ENCODE data around the gene EVL. TPM values are rescaled to one million over a fixed set of nuclear protein-coding genes. Genes with fewer than 3 reads are reported as not detected.

Gene EVL
- total and polyA plus RNA-seq, 2 of the 8 experiments (the other 6 are each of a cell fraction or from before 2014, with no cell fraction given) = 30.7 to 64.6 TPM

GRCh38 chr14:100129161-100129589 is 64.0 kb downstream of the EVL start:
- H2BK12ac ChIP-seq (ENCODE audit: low read depth, low read length) = no peak overlapping the region
- H2BK15ac ChIP-seq (ENCODE audit: low read length) = no peak overlapping the region
- H4K20me1 ChIP-seq (replicated peaks in 1 of 2; ENCODE audit: control insufficient read depth in 1 of 2, insufficient read depth in 2 of 2, low read length in 2 of 2) = peaks cover 0 to 4% of the 10 kb centered on the region in 2 experiments
- no peak overlapping the region for H3K18ac ChIP-seq (ENCODE audit: extremely low read depth, low read length)
- no peaks in the 10 kb centered on the region for H3K79me2 ChIP-seq (ENCODE audit: control insufficient read depth in 1 of 2, insufficient read depth in 2 of 2, low read length in 2 of 2)
- H3K9ac ChIP-seq (replicated peaks in 1 of 4; ENCODE audit: extremely low read depth in 1 of 4, low read depth in 3 of 4, low read length in 3 of 4) = no peak overlapping the region; a peak in 2 of 7 replicates
- CTCF ChIA-PET (ENCODE audit: partially characterized antibody) = interaction anchor here (1.1 to 22.9 kb wide), 8 partner anchors 12 to 146 kb away, joined by 3 to 307 read pairs (median 4); partner anchors contain the start of gene DEGS2
- H3K23ac ChIP-seq (ENCODE audit: insufficient read length) = no peak overlapping the region
- H4K91ac ChIP-seq (replicated peaks; ENCODE audit: insufficient read length, low read length) = no peak overlapping the region
- H2AK5ac ChIP-seq (ENCODE audit: low read depth, low read length) = no peak overlapping the region
- peaks cover 0 to 8% (median 6%) of the 10 kb centered on the region in 4 experiments; a peak in 4 of 7 replicates for H3K4me1 ChIP-seq (replicated peaks in 1 of 4; ENCODE audit: control insufficient read depth in 3 of 4, insufficient read depth in 4 of 4, low read length in 3 of 4)
- H2BK120ac ChIP-seq (replicated peaks; ENCODE audit: low read depth, low read length) = no peak overlapping the region
- POLR2A ChIA-PET (ENCODE audit: partially characterized antibody) = interaction anchor here (0.9 kb wide), 1 partner anchor 9 kb away, joined by 3 read pairs; no protein-coding TSS in a partner anchor
- H3K27ac ChIP-seq (ENCODE audit: low read depth, low read length) = no peak overlapping the region
- H3K36me3 ChIP-seq (ENCODE audit: control insufficient read depth in 2 of 4, insufficient read depth in 4 of 4, low read length in 3 of 4) = peaks cover 0 to 2% (median 0%) of the 10 kb centered on the region in 4 experiments; a peak in 3 of 8 replicates
- H3K23me2 ChIP-seq (ENCODE audit: low read depth, low read length) = no peaks in the 10 kb centered on the region; the same call in 1 of the 2 replicates
- no peak overlapping the region for H2BK5ac ChIP-seq (ENCODE audit: low read depth, low read length)
- H3K27me3 ChIP-seq (replicated peaks in 1 of 4; ENCODE audit: control insufficient read depth in 3 of 4, extremely low read depth in 1 of 4, insufficient read depth in 3 of 4, low read length in 3 of 4) = no peaks in the 10 kb centered on the region
- no peak overlapping the region for H2BK20ac ChIP-seq (ENCODE audit: low read length)
- no peak for DNase-seq (ENCODE audit: low read depth in 1 of 2, low spot score in 2 of 2)
- no peak overlapping the region for H3K4ac ChIP-seq (replicated peaks; ENCODE audit: insufficient read length, low read depth, low read length)
- FAIRE-seq = no peak
- H3K9me3 ChIP-seq (ENCODE audit: insufficient read depth in 2 of 2, low read depth in 1 of 2, low read length in 1 of 2) = no peaks in the 10 kb centered on the region
- H3K4me2 ChIP-seq (ENCODE audit: insufficient read depth in 1 of 2, low read depth in 2 of 2, low read length in 2 of 2) = no peak overlapping the region
- H3K14ac ChIP-seq (ENCODE audit: insufficient read length) = no peak overlapping the region
- no peak overlapping the region for H4K8ac ChIP-seq (ENCODE audit: extremely low read depth, insufficient read depth, low read length)
- no peak overlapping the region for H3K4me3 ChIP-seq (ENCODE audit: extremely low read depth in 1 of 4, insufficient read depth in 2 of 4, low read depth in 3 of 4, low read length in 4 of 4)
- 85% methylated on average over 7 of the region's 7 CpGs; no CpG with 5 or more reads in 1 of the 2 experiments for WGBS, 2 experiments (ENCODE audit: extremely low coverage in 1 of 2, insufficient coverage in 1 of 2, insufficient read length in 1 of 2, insufficient replicate concordance in 2 of 2, low coverage in 1 of 2, low lambda C conversion rate in 2 of 2, missing lambda C conversion rate in 1 of 2)
- H4K5ac ChIP-seq (ENCODE audit: insufficient read length, low read depth, low read length) = no peak overlapping the region
- H2AFZ ChIP-seq (ENCODE audit: low read length) = no peak overlapping the region
- H3K79me1 ChIP-seq (ENCODE audit: low read depth, low read length) = no peaks in the 10 kb centered on the region
- H3K56ac ChIP-seq (replicated peaks; ENCODE audit: insufficient read length, low read depth, low read length) = no peak overlapping the region
- no peak for TF ChIP-seq POU5F1 (IDR thresholded peaks at IDR 0.05; ENCODE audit: low read depth, low read length)

Measured in H1 (cell line).